CD4-positive, alpha-beta T cell treated with Interleukin-15 for 4 hours (primary cell): ENCODE results near the gene ECSCR.
"Not testable (repeated sequence)": the region's sequence is repeated elsewhere in the genome, so short reads cannot be mapped to it uniquely, and the experiment has no call there.

Source experiments
- DNase-seq: peaks from one replicate; pipeline ENCODE4 v3.0.0-alpha.2; 2020; ENCODE audit warnings: low spot score

The ECSCR gene

GRCh38 chr5:139410993-139411828 is 51.3 kb downstream of the ECSCR start:
- DNase-seq, result no peak

- DNase-seq, result no peak
Measured at GRCh38 chr5:139410121-139410992, 52.2 kb downstream of the ECSCR start.

- not testable (repeated sequence) for DNase-seq
Measured at GRCh38 chr5:139409116-139409515, 53.4 kb downstream of the ECSCR start.

DNA sequence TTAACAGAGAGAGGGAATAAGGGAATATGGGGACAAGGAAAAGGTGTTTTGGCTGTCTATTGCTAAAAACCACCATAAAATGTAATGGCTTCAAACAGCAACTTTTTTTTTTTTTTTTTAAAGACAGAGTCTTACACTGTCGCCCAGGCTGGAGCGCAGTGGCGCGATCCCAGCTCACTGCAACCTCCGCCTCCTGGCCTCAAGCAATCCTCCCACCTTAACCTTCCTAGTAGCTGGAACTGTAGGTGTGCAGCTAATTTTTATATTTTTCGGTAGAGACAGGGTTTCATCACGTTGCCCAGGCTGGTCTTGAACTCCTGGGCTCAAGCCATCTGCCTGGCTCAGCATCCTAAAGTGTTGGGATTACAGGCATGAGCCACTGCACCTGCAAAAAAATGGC is 54.4 kb downstream of the ECSCR start:
- no peak for DNase-seq

DNA sequence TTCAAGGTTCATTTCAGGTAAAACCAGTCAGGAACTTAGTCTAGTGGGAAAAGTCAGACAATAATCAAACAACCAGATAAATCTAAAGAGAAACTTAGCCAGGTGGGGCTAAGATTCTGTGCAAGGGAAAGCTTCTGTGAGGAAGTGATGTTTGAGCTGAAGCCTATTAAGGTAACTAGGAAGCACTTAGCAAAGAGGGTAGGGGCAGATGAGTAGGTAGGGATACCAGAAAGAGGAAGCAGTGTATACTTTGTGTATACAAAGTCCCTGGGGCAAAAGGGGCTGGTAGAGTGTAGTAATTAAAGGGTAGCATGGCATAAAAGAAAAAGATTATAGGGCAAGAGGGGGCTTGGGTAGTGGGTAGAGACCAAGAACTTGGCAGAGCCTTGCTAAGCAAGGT is 55.0 kb downstream of the ECSCR start:
- no peak for DNase-seq

DNA sequence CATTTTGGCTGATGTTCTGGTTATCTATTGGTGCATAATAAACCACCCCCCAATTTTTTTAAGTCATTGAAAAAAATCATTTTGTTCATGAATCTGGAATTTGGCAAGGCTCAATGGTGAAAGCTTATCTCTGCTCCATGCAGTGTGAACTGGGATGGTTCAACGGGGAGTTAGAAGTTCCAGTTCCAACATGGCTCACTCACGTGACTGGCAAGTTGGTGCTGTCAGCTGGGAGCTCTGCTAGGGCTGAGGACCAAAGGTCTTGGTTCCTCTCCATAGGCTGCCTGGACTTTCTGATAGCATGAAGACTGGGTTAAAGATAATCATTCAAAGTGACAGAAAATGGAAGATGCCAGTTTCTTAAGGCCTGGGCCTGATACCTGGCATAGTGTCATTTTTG is 55.6 kb downstream of the ECSCR start:
- no peak for DNase-seq

- no peak for DNase-seq
Measured at GRCh38 chr5:139404484-139404840, 58.1 kb downstream of the ECSCR start.

DNA sequence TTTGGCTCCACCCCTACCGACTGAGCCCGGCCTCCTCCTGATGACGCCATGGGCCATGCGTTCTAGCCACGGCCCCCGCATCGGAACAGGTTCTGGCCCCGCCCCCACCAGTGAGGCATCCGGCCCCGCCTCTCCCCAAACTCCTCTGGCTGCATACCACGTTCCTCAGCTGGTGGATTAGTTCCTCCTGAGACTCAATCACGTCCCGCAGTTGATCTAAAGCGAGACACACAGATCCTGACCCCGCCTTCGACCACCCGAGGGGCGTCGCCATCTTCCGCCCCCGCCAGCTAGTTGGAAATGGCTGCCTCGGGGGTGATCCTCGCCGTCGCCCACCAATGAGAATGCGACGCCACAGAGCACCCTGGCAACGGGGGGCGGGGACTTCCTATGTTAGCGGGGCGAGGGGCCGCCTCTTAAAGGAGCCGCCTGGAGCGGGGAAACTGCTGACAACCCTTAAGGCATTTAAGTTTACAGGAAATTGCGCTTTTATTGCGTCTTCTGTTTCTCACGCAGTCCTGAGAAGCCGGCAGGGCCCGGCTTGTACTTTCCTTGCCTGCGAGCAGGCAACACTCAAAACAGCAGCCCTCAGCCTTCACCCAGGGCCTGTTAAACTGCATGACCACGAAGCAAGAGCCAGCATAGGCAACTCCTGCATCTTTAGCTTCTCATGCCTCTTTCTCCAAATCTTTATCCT is 58.6 kb downstream of the ECSCR start, which contains the start of gene SPATA24:
TSS of gene SPATA24 (minus strand) at position 303 of the 697 bp plus-strand sequence. CDS start at position 274, 29 bp downstream.
- peak; percentile 96 for DNase-seq

- no peak for DNase-seq
Measured at GRCh38 chr5:139403418-139403786, 59.1 kb downstream of the ECSCR start.

GRCh38 chr5:139402561-139403158 is 59.9 kb downstream of the ECSCR start:
- DNase-seq, result no peak

GRCh38 chr5:139401546-139401945 is 61.0 kb downstream of the ECSCR start:
- DNase-seq, result no peak

GRCh38 chr5:139399501-139400121 is 62.9 kb downstream of the ECSCR start:
- DNase-seq, result no peak
